Caco-2 (cell line): Measurements from ENCODE around the gene TCF12. TPM values are rescaled to one million over a fixed set of nuclear protein-coding genes. Genes with fewer than 3 reads are reported as not detected.
"Not testable (repeated sequence)": the region's sequence is repeated elsewhere in the genome, so short reads cannot be mapped to it uniquely, and the experiment has no call there.

Experiments used
- BruUV-seq: library from RNA; stranded (reverse); fragments of 400-500 nt; replicated peaks from 2 replicates; lab custom pipeline; 2021; lab: Mats Ljungman, UMichigan
- CTCF ChIA-PET: fragments of 300-600 bp; sonication (Branson Sonifier 250); formaldehyde crosslinking; loops from one replicate; lab custom pipeline; 2022; ENCODE audit warnings: antibody characterized with exemption; lab: Charles Lee
- POLR2A ChIA-PET: fragments of 300-600 bp; sonication (Branson Sonifier 250); formaldehyde crosslinking; loops from one replicate; lab custom pipeline; 2022; ENCODE audit warnings: antibody characterized with exemption; lab: Charles Lee
- DNase-seq, 2 experiments: peaks; one replicate each; pipeline versions ENCODE4 v3.0.0 to v3.0.0-alpha.2; 2020 to 2022
- H3K27me3 ChIP-seq: replicated peaks from 2 replicates; pipeline ENCODE4 v1.6.0; 2011; ENCODE audit warnings: low read length; ENCODE audit not compliant: control insufficient read depth, insufficient read depth
- H3K36me3 ChIP-seq: 2 replicates; pipeline ENCODE4 v1.5.1; 2011; ENCODE audit warnings: low read length; ENCODE audit not compliant: control insufficient read depth, insufficient read depth
- H3K4me1 ChIP-seq: fragments of 250-450 bp; sonication (Bioruptor Pico); 2 replicates; pipeline ENCODE4 v1.5.1; 2020; ENCODE audit warnings: mild to moderate bottlenecking
- H3K4me3 ChIP-seq: 2 replicates; pipeline ENCODE4 v1.5.1; 2011; ENCODE audit warnings: low read depth, mild to moderate bottlenecking, control low read depth, low read length
- H3K9me3 ChIP-seq: fragments of 250-450 bp; sonication (Bioruptor Pico); 2 replicates; pipeline ENCODE4 v1.5.1; 2020; ENCODE audit warnings: mild to moderate bottlenecking, moderate library complexity
- H3K27ac Mint-ChIP-seq: one replicate; pipeline ENCODE4 v1.8.0; 2022; ENCODE audit warnings: mixed read lengths; ENCODE audit not compliant: unreplicated experiment
- H3K27me3 Mint-ChIP-seq: one replicate; pipeline ENCODE4 v1.8.0; 2022; ENCODE audit warnings: mixed read lengths; ENCODE audit not compliant: insufficient read depth, unreplicated experiment
- H3K36me3 Mint-ChIP-seq: one replicate; pipeline ENCODE4 v1.8.0; 2022; ENCODE audit warnings: mild to moderate bottlenecking, mixed read lengths; ENCODE audit not compliant: insufficient read depth, unreplicated experiment
- H3K4me1 Mint-ChIP-seq: one replicate; pipeline ENCODE4 v1.8.0; 2022; ENCODE audit warnings: low read depth, mixed read lengths; ENCODE audit not compliant: unreplicated experiment
- H3K4me3 Mint-ChIP-seq: one replicate; pipeline ENCODE4 v1.8.0; 2022; ENCODE audit warnings: mild to moderate bottlenecking, moderate library complexity, mixed read lengths; ENCODE audit not compliant: unreplicated experiment
- H3K9me3 Mint-ChIP-seq: one replicate; pipeline ENCODE4 v1.8.0; 2022; ENCODE audit warnings: mixed read lengths; ENCODE audit not compliant: unreplicated experiment
- CTCF ChIP-seq, 2 experiments: fragments of 200-600 bp in 1 of 2; IDR thresholded peaks; 1 replicate in 1 of 2; 2 replicates in 1 of 2; pipeline versions ENCODE4 v1.5.1 to v1.8.0; 2011 to 2022; ENCODE audit warnings: antibody characterized with exemption in 1 of 2, control low read depth in 1 of 2, inconsistent platforms in 1 of 2, low read depth in 1 of 2, low read length in 1 of 2, mild to moderate bottlenecking in 1 of 2, moderate library complexity in 1 of 2; ENCODE audit not compliant: insufficient read depth in 1 of 2, severe bottlenecking in 1 of 2, unreplicated experiment in 1 of 2
- intact Hi-C: fragments of 100-400 bp; cut with micrococcal nuclease; formaldehyde crosslinking; loops from one replicate; pipeline ENCODE4 v1.10.0; 2022; ENCODE audit not compliant: unreplicated experiment
- total RNA-seq: library from RNA; stranded (reverse); gene quantifications from 2 replicates; pipeline ENCODE4 v1.2.3, GENCODE V29; 2022

TCF12 gene
- total RNA-seq, 1 experiment from 2014 or later: 64.4 TPM

- Mint-ChIP-seq H3K9me3 (no peaks in the 10 kb centered on the region), H3K27ac (no peak overlapping the region), H3K4me1 (no peaks in the 10 kb centered on the region), H3K36me3 (peaks cover 7% of the 10 kb centered on the region), H3K27me3 (no peaks in the 10 kb centered on the region), H3K4me3 (no peak overlapping the region)
- H3K4me1 ChIP-seq: no peaks in the 10 kb centered on the region
- no peak for DNase-seq
- no peaks in the 10 kb centered on the region for H3K9me3 ChIP-seq
- intact Hi-C loops: no loop called here
- CTCF ChIA-PET: no interaction called here
- POLR2A ChIA-PET: no interaction called here
- no peaks in the 10 kb centered on the region for H3K36me3 ChIP-seq
- H3K27me3 ChIP-seq: no peaks in the 10 kb centered on the region
- BruUV-seq: no TSS peak
- no peak for TF ChIP-seq CTCF (IDR thresholded peaks at IDR 0.05; ENCODE audit: insufficient read depth in 1 of 2, low read depth in 1 of 2, low read length in 1 of 2, severe bottlenecking in 1 of 2, unreplicated experiment in 1 of 2)
- no peak overlapping the region for H3K4me3 ChIP-seq
These were observed 176.1 kb downstream of the TCF12 start for GRCh38 chr15:57094321-57095257.

- Histone ChIP-seq H3K4me1 (no peaks in the 10 kb centered on the region), H3K27me3 (no peaks in the 10 kb centered on the region), H3K36me3 (no peaks in the 10 kb centered on the region), H3K9me3 (no peaks in the 10 kb centered on the region), H3K4me3 (no peak overlapping the region)
- no peaks in the 10 kb centered on the region for H3K27me3 Mint-ChIP-seq
- no TSS peak for BruUV-seq
- intact Hi-C loops: no loop called here
- H3K9me3 Mint-ChIP-seq: no peaks in the 10 kb centered on the region
- POLR2A ChIA-PET: no interaction called here
- TF ChIP-seq CTCF (IDR thresholded peaks at IDR 0.05; ENCODE audit: insufficient read depth in 1 of 2, low read depth in 1 of 2, low read length in 1 of 2, severe bottlenecking in 1 of 2, unreplicated experiment in 1 of 2): no peak
- peaks cover 7% of the 10 kb centered on the region for H3K36me3 Mint-ChIP-seq
- H3K4me3 Mint-ChIP-seq: no peak overlapping the region
- no peak overlapping the region for H3K27ac Mint-ChIP-seq
- CTCF ChIA-PET: no interaction called here
- H3K4me1 Mint-ChIP-seq: no peaks in the 10 kb centered on the region
- no peak for DNase-seq
These were observed 177.5 kb downstream of the TCF12 start for GRCh38 chr15:57095896-57096295.

- POLR2A ChIA-PET: no interaction called here
- Histone ChIP-seq H3K9me3 (no peaks in the 10 kb centered on the region), H3K4me1 (no peaks in the 10 kb centered on the region), H3K36me3 (no peaks in the 10 kb centered on the region), H3K27me3 (no peaks in the 10 kb centered on the region), H3K4me3 (no peak overlapping the region)
- intact Hi-C loops: no loop called here
- no peak overlapping the region for H3K4me3 Mint-ChIP-seq
- H3K4me1 Mint-ChIP-seq: no peaks in the 10 kb centered on the region
- H3K27ac Mint-ChIP-seq: no peak overlapping the region
- TF ChIP-seq CTCF (IDR thresholded peaks at IDR 0.05; ENCODE audit: insufficient read depth in 1 of 2, low read depth in 1 of 2, low read length in 1 of 2, severe bottlenecking in 1 of 2, unreplicated experiment in 1 of 2): no peak
- no TSS peak for BruUV-seq
- H3K9me3 Mint-ChIP-seq: no peaks in the 10 kb centered on the region
- no peak for DNase-seq
- no peaks in the 10 kb centered on the region for H3K27me3 Mint-ChIP-seq
- peaks cover 7% of the 10 kb centered on the region for H3K36me3 Mint-ChIP-seq
- CTCF ChIA-PET: no interaction called here
These were observed 178.8 kb downstream of the TCF12 start for GRCh38 chr15:57097246-57097645.

- H3K4me3 ChIP-seq, H3K27me3 Mint-ChIP-seq, CTCF ChIA-PET, DNase-seq, H3K9me3 ChIP-seq, H3K27me3 ChIP-seq, H3K36me3 ChIP-seq, H3K27ac Mint-ChIP-seq, H3K4me1 Mint-ChIP-seq, intact Hi-C loops, H3K4me3 Mint-ChIP-seq, POLR2A ChIA-PET, H3K9me3 Mint-ChIP-seq, BruUV-seq, H3K4me1 ChIP-seq: not testable (repeated sequence)
- H3K36me3 Mint-ChIP-seq: peaks cover 12% of the 10 kb centered on the region
These were observed 179.6 kb downstream of the TCF12 start for GRCh38 chr15:57097919-57098543.
